RWPE2 (cell line): ENCODE results near the gene BTBD9.

Experiments used
- ATAC-seq: fragments of 200-7000 bp; cut with Tn5 transposase; 3 replicates; pipeline ENCODE4 v1.9.1; 2021; ENCODE audit warnings: low read depth
- DNase-seq: peaks from one replicate; pipeline ENCODE4 v3.0.0-alpha.2; 2020; ENCODE audit warnings: low spot score
- H3K27ac ChIP-seq: fragments of 450-650 bp; 2 replicates; pipeline ENCODE4 v1.5.1; 2017; ENCODE audit warnings: mild to moderate bottlenecking; ENCODE audit not compliant: poor library complexity, severe bottlenecking
- H3K27me3 ChIP-seq: fragments of 250-450 bp; sonication (Bioruptor Pico); 2 replicates; pipeline ENCODE4 v1.5.1; 2021; ENCODE audit warnings: mild to moderate bottlenecking, moderate library complexity; ENCODE audit not compliant: insufficient read depth, poor library complexity, severe bottlenecking
- H3K36me3 ChIP-seq: fragments of 250-450 bp; sonication (Bioruptor Pico); 2 replicates; pipeline ENCODE4 v1.5.1; 2020; ENCODE audit warnings: low read depth, mild to moderate bottlenecking, moderate library complexity
- H3K4me1 ChIP-seq: fragments of 250-450 bp; sonication (Bioruptor Pico); 2 replicates; pipeline ENCODE4 v1.5.1; 2021; ENCODE audit warnings: mild to moderate bottlenecking, moderate library complexity; ENCODE audit not compliant: insufficient read depth, poor library complexity, severe bottlenecking
- H3K4me3 ChIP-seq: fragments of 250-450 bp; sonication (Bioruptor Pico); 2 replicates; pipeline ENCODE4 v1.5.1; 2021; ENCODE audit warnings: mild to moderate bottlenecking, moderate library complexity; ENCODE audit not compliant: severe bottlenecking
- H3K9me3 ChIP-seq: fragments of 250-450 bp; sonication (Bioruptor Pico); 2 replicates; pipeline ENCODE4 v1.5.1; 2021; ENCODE audit warnings: mild to moderate bottlenecking, moderate library complexity; ENCODE audit not compliant: severe bottlenecking
- CTCF ChIP-seq: fragments of 450-650 bp; IDR thresholded peaks from one replicate; pipeline ENCODE4 v1.5.1; 2017; ENCODE audit warnings: mild to moderate bottlenecking, moderate library complexity; ENCODE audit not compliant: poor library complexity, severe bottlenecking

BTBD9 gene

GRCh38 chr6:38489951-38490350 is 149.8 kb downstream of the BTBD9 start:
- Histone ChIP-seq H3K36me3 (no peaks in the 10 kb centered on the region), H3K4me1 (no peaks in the 10 kb centered on the region), H3K9me3 (no peaks in the 10 kb centered on the region), H3K27ac (no peak overlapping the region), H3K27me3 (no peaks in the 10 kb centered on the region), H3K4me3 (no peak overlapping the region)
- DNase-seq (no peak), ATAC-seq (no peak; the same call in 2 of the 3 replicates)
- TF ChIP-seq CTCF: no peak

GRCh38 chr6:38487423-38487822 is 152.3 kb downstream of the BTBD9 start:
- no peaks in the 10 kb centered on the region for H3K9me3 ChIP-seq
- H3K36me3 ChIP-seq: no peaks in the 10 kb centered on the region
- H3K27ac ChIP-seq: no peak overlapping the region
- DNase-seq: no peak
- no peak for TF ChIP-seq CTCF
- ATAC-seq: no peak
- H3K27me3 ChIP-seq: no peaks in the 10 kb centered on the region
- H3K4me1 ChIP-seq: no peaks in the 10 kb centered on the region
- no peak overlapping the region for H3K4me3 ChIP-seq

GRCh38 chr6:38485488-38485887 is 154.2 kb downstream of the BTBD9 start:
- TF ChIP-seq CTCF: no peak
- Histone ChIP-seq H3K4me1 (no peaks in the 10 kb centered on the region), H3K4me3 (no peak overlapping the region), H3K36me3 (no peaks in the 10 kb centered on the region), H3K27ac (no peak overlapping the region), H3K27me3 (no peaks in the 10 kb centered on the region), H3K9me3 (no peaks in the 10 kb centered on the region)
- ATAC-seq: no peak
- DNase-seq: no peak

GRCh38 chr6:38484656-38485055 is 155.1 kb downstream of the BTBD9 start:
- no peaks in the 10 kb centered on the region for H3K4me1 ChIP-seq
- no peaks in the 10 kb centered on the region for H3K36me3 ChIP-seq
- no peak overlapping the region for H3K4me3 ChIP-seq
- no peak overlapping the region for H3K27ac ChIP-seq
- no peaks in the 10 kb centered on the region for H3K27me3 ChIP-seq
- no peaks in the 10 kb centered on the region for H3K9me3 ChIP-seq
- TF ChIP-seq CTCF: no peak
- no peak for ATAC-seq
- no peak for DNase-seq

GRCh38 chr6:38483526-38483925 is 156.2 kb downstream of the BTBD9 start:
- no peak for TF ChIP-seq CTCF
- no peaks in the 10 kb centered on the region for H3K4me1 ChIP-seq

More at GRCh38 chr6:38483526-38483925, 156.2 kb downstream of the BTBD9 start:
- H3K9me3 ChIP-seq: no peaks in the 10 kb centered on the region
- H3K27me3 ChIP-seq: no peaks in the 10 kb centered on the region
- ATAC-seq: no peak
- H3K27ac ChIP-seq: no peak overlapping the region
- H3K36me3 ChIP-seq: no peaks in the 10 kb centered on the region
- DNase-seq: no peak
- H3K4me3 ChIP-seq: no peak overlapping the region
